NCI-H446 (cell line): ENCODE measurements around the gene NSG1.
"Not testable (repeated sequence)": the region's sequence is repeated elsewhere in the genome, so short reads cannot be mapped to it uniquely, and the experiment has no call there.

ENCODE experiments used
- DNase-seq, 2 experiments: peaks; one replicate each; lab custom pipeline; 2025; lab: John Stamatoyannopoulos, UW

Gene NSG1

GRCh38 chr4:4436244-4436823, 49.4 kb downstream of the NSG1 start:
- DNase-seq: no peak

- no peak for DNase-seq
Measured at GRCh38 chr4:4437798-4438470, 51.0 kb downstream of the NSG1 start.

GRCh38 chr4:4438891-4439290, 52.0 kb downstream of the NSG1 start:
- DNase-seq: no peak

GRCh38 chr4:4439782-4440181, 52.9 kb downstream of the NSG1 start:
- DNase-seq: no peak

GRCh38 chr4:4440333-4441061, 53.6 kb downstream of the NSG1 start:
- no peak for DNase-seq

- DNase-seq: no peak
Measured at GRCh38 chr4:4443821-4444220, 56.9 kb downstream of the NSG1 start.

GRCh38 chr4:4446434-4446833, 59.5 kb downstream of the NSG1 start:
- no peak for DNase-seq

GRCh38 chr4:4455210-4455865, 68.4 kb downstream of the NSG1 start:
- no peak for DNase-seq

GRCh38 chr4:4456351-4456750, 69.4 kb downstream of the NSG1 start:
- no peak for DNase-seq

- no peak for DNase-seq
Measured at GRCh38 chr4:4456816-4457578, 70.1 kb downstream of the NSG1 start.

GRCh38 chr4:4457803-4458553, 71.1 kb downstream of the NSG1 start:
- DNase-seq: no peak

GRCh38 chr4:4459181-4459580, 72.3 kb downstream of the NSG1 start:
- DNase-seq: no peak

- DNase-seq: no peak
Measured at GRCh38 chr4:4460759-4461158, 73.9 kb downstream of the NSG1 start.

- no peak for DNase-seq
Measured at GRCh38 chr4:4461178-4461577, 74.3 kb downstream of the NSG1 start.

GRCh38 chr4:4461850-4462249, 74.9 kb downstream of the NSG1 start:
- no peak for DNase-seq

- no peak for DNase-seq
Measured at GRCh38 chr4:4462970-4463369, 76.1 kb downstream of the NSG1 start.

GRCh38 chr4:4465238-4465637, 78.3 kb downstream of the NSG1 start:
- DNase-seq: not testable (repeated sequence)
